Neuronal stem cell (in vitro differentiated cells): ENCODE measurements around the gene MEF2C.
"Not testable (repeated sequence)": the region's sequence is repeated elsewhere in the genome, so short reads cannot be mapped to it uniquely, and the experiment has no call there.

Experiments
- DNase-seq: peaks from one replicate; pipeline ENCODE4 v3.0.0-alpha.2; 2013; ENCODE audit warnings: low spot score
- H2AFZ ChIP-seq: one replicate; pipeline ENCODE4 v1.6.1; 2013; ENCODE audit warnings: mild to moderate bottlenecking, low read length, inconsistent platforms
- H2AK5ac ChIP-seq: 2 replicates; pipeline ENCODE4 v1.6.1; 2013; ENCODE audit warnings: low read depth, mild to moderate bottlenecking, inconsistent platforms, low read length, moderate library complexity, mixed read lengths
- H2BK120ac ChIP-seq: 2 replicates; pipeline ENCODE4 v1.6.1; 2013; ENCODE audit warnings: low read depth, mild to moderate bottlenecking, inconsistent platforms, low read length, moderate library complexity, mixed read lengths
- H2BK12ac ChIP-seq: one replicate; pipeline ENCODE4 v1.6.1; 2013; ENCODE audit warnings: low read length, inconsistent platforms
- H2BK15ac ChIP-seq: 2 replicates; pipeline ENCODE4 v1.6.1; 2013; ENCODE audit warnings: mild to moderate bottlenecking, low read length, inconsistent platforms, mixed read lengths
- H2BK5ac ChIP-seq: one replicate; pipeline ENCODE4 v1.6.1; 2013; ENCODE audit warnings: inconsistent platforms, mild to moderate bottlenecking, low read length, moderate library complexity
- H3K14ac ChIP-seq: one replicate; pipeline ENCODE4 v1.6.1; 2013; ENCODE audit warnings: low read length, inconsistent platforms
- H3K18ac ChIP-seq: 2 replicates; pipeline ENCODE4 v1.6.1; 2013; ENCODE audit warnings: low read length, inconsistent platforms
- H3K23ac ChIP-seq: 2 replicates; pipeline ENCODE4 v1.6.1; 2013; ENCODE audit warnings: low read depth, mild to moderate bottlenecking, mixed read lengths, low read length, inconsistent platforms; ENCODE audit not compliant: poor library complexity
- H3K27ac ChIP-seq: replicated peaks from 3 replicates; pipeline ENCODE4 v1.5.1; 2013; ENCODE audit warnings: low read length, inconsistent platforms
- H3K27me3 ChIP-seq, 3 experiments: 2 replicates each; pipeline ENCODE4 v1.6.1; 2013; ENCODE audit warnings: low read length in 3 of 3, mild to moderate bottlenecking in 2 of 3, inconsistent platforms in 1 of 3, low read depth in 1 of 3, mixed read lengths in 1 of 3, moderate library complexity in 1 of 3; ENCODE audit not compliant: control insufficient read depth in 3 of 3, insufficient read depth in 3 of 3
- H3K36me3 ChIP-seq, 2 donors: replicated peaks in 1 of 2; 2 replicates each; pipeline ENCODE4 v1.6.1; 2013; ENCODE audit warnings: low read length in 2 of 2; ENCODE audit not compliant: control insufficient read depth in 2 of 2, insufficient read depth in 2 of 2
- H3K4ac ChIP-seq: 2 replicates; pipeline ENCODE4 v1.6.1; 2013; ENCODE audit warnings: inconsistent platforms, mild to moderate bottlenecking, low read length, moderate library complexity
- H3K4me1 ChIP-seq, 2 donors: 1 replicate in 1 of 2; 2 replicates in 1 of 2; pipeline ENCODE4 v1.6.1; 2013; ENCODE audit warnings: low read length in 2 of 2, low read depth in 1 of 2; ENCODE audit not compliant: control insufficient read depth in 2 of 2, insufficient read depth in 1 of 2
- H3K4me2 ChIP-seq: one replicate; pipeline ENCODE4 v1.6.1; 2013; ENCODE audit warnings: mild to moderate bottlenecking, low read length, inconsistent platforms; ENCODE audit not compliant: insufficient read depth, poor library complexity, severe bottlenecking
- H3K4me3 ChIP-seq, 2 donors: 2 replicates each; pipeline ENCODE4 v1.5.1; 2013; ENCODE audit warnings: low read length in 2 of 2, mild to moderate bottlenecking in 2 of 2, inconsistent platforms in 1 of 2, moderate library complexity in 1 of 2
- H3K79me1 ChIP-seq: one replicate; pipeline ENCODE4 v1.6.1; 2013; ENCODE audit warnings: low read depth, mild to moderate bottlenecking, inconsistent platforms, low read length, moderate library complexity
- H3K9ac ChIP-seq: one replicate; pipeline ENCODE4 v1.6.1; 2013; ENCODE audit warnings: mild to moderate bottlenecking, low read depth, low read length, inconsistent platforms; ENCODE audit not compliant: poor library complexity
- H3K9me3 ChIP-seq, 2 donors: replicated peaks in 1 of 2; 2 replicates each; pipeline versions ENCODE3 to v1.6.1; 2013; ENCODE audit warnings: low read length in 2 of 2, mild to moderate bottlenecking in 2 of 2, inconsistent platforms in 1 of 2, low read depth in 1 of 2, mixed read lengths in 1 of 2, moderate library complexity in 1 of 2; ENCODE audit not compliant: control insufficient read depth in 2 of 2, insufficient read depth in 1 of 2
- H4K8ac ChIP-seq: one replicate; pipeline ENCODE4 v1.6.1; 2013; ENCODE audit warnings: low read depth, mild to moderate bottlenecking, inconsistent platforms, low read length, moderate library complexity
- H4K91ac ChIP-seq: one replicate; pipeline ENCODE4 v1.6.1; 2013; ENCODE audit warnings: low read length, low read depth, mild to moderate bottlenecking, inconsistent platforms; ENCODE audit not compliant: poor library complexity
- WGBS, 2 donors: extraction: QIAGEN DNeasy Blood & Tissue Kit; methylation state at CpG; one replicate each; pipeline ENCODE4 v1.1.7; 2013; ENCODE audit warnings: missing lambda C conversion rate in 2 of 2, mixed read lengths in 1 of 2; ENCODE audit not compliant: insufficient read length in 2 of 2, insufficient replicate concordance in 1 of 2; ENCODE audit errors: extremely low coverage in 2 of 2; 5-methylcytosine and 5-hydroxymethylcytosine counted together

Gene MEF2C

DNA sequence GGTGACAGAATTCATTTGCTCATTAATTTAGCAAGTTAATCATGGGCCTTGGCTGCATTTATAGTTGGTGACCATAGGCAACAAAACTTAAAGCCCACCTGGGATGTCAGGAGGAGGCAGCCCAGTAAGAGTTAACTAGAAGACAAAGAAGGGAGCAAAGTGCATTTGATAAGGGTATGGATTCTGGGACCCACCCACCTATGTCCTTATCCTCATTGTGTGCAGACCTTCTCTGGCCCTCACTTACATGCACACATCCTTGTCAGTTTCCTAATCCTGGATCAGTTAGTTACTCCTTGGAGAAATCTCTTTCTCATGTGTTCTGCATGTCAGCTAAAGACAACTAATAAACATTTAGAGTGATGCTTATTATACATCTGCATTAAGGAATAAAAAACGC is 24.6 kb downstream of the MEF2C start:
- Histone ChIP-seq H3K14ac (no peak overlapping the region), H3K4me1 (no peaks in the 10 kb centered on the region), H2AFZ (no peak overlapping the region), H2BK15ac (no peak overlapping the region), H3K27me3 (no peaks in the 10 kb centered on the region), H3K4me2 (no peak overlapping the region), H3K18ac (no peak overlapping the region), H3K9me3 (peaks cover 2 to 4% of the 10 kb centered on the region in 2 donors), H4K91ac (no peak overlapping the region), H3K27ac (no peak overlapping the region), H3K4ac (no peak overlapping the region), H3K4me3 (no peak overlapping the region), H3K79me1 (no peaks in the 10 kb centered on the region), H3K23ac (no peak overlapping the region), H4K8ac (no peak overlapping the region), H3K36me3 (no peaks in the 10 kb centered on the region), H2BK5ac (no peak overlapping the region), H2BK12ac (no peak overlapping the region), H3K9ac (no peak overlapping the region), H2BK120ac (no peak overlapping the region), H2AK5ac (no peak overlapping the region)
- DNase-seq, result no peak
- no CpG with 5 or more reads among the region's 1 CpG for WGBS, 2 donors

DNA sequence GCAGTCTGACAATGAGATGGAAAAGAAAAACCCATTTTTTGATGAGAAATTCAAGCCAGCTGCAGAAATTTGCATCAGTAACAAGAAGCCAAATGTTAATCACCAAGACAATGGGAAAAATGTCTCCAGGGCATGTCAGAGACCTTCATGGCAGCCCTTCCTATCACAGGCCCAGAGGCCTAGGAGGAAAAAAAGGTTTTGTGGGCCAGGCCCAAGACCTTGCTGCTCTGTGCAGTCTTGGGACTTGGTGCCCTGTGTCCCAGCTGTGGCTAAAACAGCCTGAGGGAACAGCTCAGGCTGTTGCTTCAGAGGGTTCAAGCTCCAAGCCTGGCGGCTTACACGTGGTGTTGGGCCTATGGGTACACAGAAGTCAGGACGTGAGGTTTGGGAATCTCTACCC is 26.6 kb downstream of the MEF2C start:
- WGBS, 2 donors, result no CpG with 5 or more reads among the region's 3 CpGs
- not testable (repeated sequence) for H3K36me3 ChIP-seq, H3K9me3 ChIP-seq

DNA sequence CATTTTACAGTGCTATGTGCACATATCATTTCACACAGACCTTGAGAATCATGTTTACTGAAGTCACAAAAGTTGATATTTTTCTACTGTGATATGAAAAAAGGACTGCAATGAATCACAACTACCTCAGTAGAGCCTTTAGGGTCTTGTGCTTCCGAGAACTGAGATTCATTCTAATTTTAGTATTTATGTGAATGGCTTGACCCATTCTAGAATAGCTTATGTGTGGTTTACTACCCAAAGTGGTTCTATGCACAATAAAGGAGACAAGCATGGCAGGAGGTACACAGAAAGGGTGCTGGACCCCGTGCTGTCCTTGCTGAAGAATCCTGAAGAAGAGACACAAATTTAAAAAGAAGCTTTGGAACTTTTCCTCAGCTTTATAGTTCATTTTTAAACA is 28.2 kb downstream of the MEF2C start:
- no peak overlapping the region for H2AK5ac ChIP-seq
- H3K79me1 ChIP-seq, result no peaks in the 10 kb centered on the region
- no peak overlapping the region for H3K4ac ChIP-seq
- no peak overlapping the region for H4K8ac ChIP-seq
- no peak overlapping the region for H3K9ac ChIP-seq
- no CpG with 5 or more reads among the region's 2 CpGs for WGBS, 2 donors
- H3K23ac ChIP-seq, result no peak overlapping the region
- no peak overlapping the region for H2BK12ac ChIP-seq
- H3K9me3 ChIP-seq, result peaks cover 2 to 4% of the 10 kb centered on the region in 2 donors
- H3K27me3 ChIP-seq, result no peaks in the 10 kb centered on the region
- H3K14ac ChIP-seq, result no peak overlapping the region
- no peak overlapping the region for H2BK120ac ChIP-seq
- H3K4me1 ChIP-seq, result no peaks in the 10 kb centered on the region
- no peak overlapping the region for H3K4me3 ChIP-seq
- no peak overlapping the region for H3K4me2 ChIP-seq
- no peak overlapping the region for H4K91ac ChIP-seq
- H2BK5ac ChIP-seq, result no peak overlapping the region
- no peak overlapping the region for H2AFZ ChIP-seq
- H3K18ac ChIP-seq, result no peak overlapping the region
- H3K36me3 ChIP-seq, result no peaks in the 10 kb centered on the region
- no peak overlapping the region for H2BK15ac ChIP-seq
- no peak for DNase-seq
- no peak overlapping the region for H3K27ac ChIP-seq

More for the DNA sequence above, 26.6 kb downstream of the MEF2C start:
- not testable (repeated sequence) for DNase-seq, H3K4me3 ChIP-seq, H2BK5ac ChIP-seq, H3K23ac ChIP-seq, H3K9ac ChIP-seq, H3K79me1 ChIP-seq, H2BK12ac ChIP-seq, H3K4me2 ChIP-seq, H3K27me3 ChIP-seq, H4K8ac ChIP-seq, H2BK15ac ChIP-seq, H3K18ac ChIP-seq, H3K4ac ChIP-seq, H2AK5ac ChIP-seq, H3K14ac ChIP-seq, H3K4me1 ChIP-seq, H3K27ac ChIP-seq, H4K91ac ChIP-seq, H2BK120ac ChIP-seq, H2AFZ ChIP-seq

DNA sequence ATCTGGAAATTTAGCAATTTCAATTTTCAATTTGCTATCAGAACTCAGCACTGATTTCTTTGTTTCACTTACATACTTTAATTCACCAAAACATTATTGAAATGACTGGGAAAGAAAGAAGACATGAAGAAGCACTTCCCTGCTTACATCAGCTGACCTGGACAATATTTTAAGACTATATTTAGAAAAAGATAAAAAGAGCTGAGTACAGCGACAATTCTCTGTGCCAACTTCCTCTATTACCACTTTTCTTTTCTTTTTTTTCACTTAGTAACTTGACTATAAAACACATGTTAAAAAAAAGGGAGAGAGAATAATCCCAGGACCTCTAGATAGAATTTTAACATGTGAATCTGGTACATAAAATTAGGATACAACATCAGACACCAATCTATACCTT is 35.6 kb downstream of the MEF2C start:
- H2BK5ac ChIP-seq, result no peak overlapping the region
- no peak overlapping the region for H4K91ac ChIP-seq
- WGBS, 2 donors, result no CpG with 5 or more reads among the region's 1 CpG
- no peak overlapping the region for H2BK120ac ChIP-seq
- no peak overlapping the region for H3K23ac ChIP-seq
- H4K8ac ChIP-seq, result no peak overlapping the region
- H3K27me3 ChIP-seq, result no peaks in the 10 kb centered on the region
- H3K4me2 ChIP-seq, result no peak overlapping the region
- no peaks in the 10 kb centered on the region for H3K79me1 ChIP-seq
- no peaks in the 10 kb centered on the region for H3K4me1 ChIP-seq
- no peak overlapping the region for H2BK15ac ChIP-seq
- no peak overlapping the region for H2AFZ ChIP-seq
- H2AK5ac ChIP-seq, result no peak overlapping the region
- H2BK12ac ChIP-seq, result no peak overlapping the region
- no peak for DNase-seq
- H3K9me3 ChIP-seq, result no peaks in the 10 kb centered on the region
- H3K14ac ChIP-seq, result no peak overlapping the region
- H3K4me3 ChIP-seq, result no peak overlapping the region
- no peak overlapping the region for H3K4ac ChIP-seq
- no peak overlapping the region for H3K18ac ChIP-seq
- no peak overlapping the region for H3K9ac ChIP-seq
- H3K27ac ChIP-seq, result no peak overlapping the region
- H3K36me3 ChIP-seq, result no peaks in the 10 kb centered on the region
